Activated CD4-positive, alpha-beta T cell treated with anti-CD3 and anti-CD28 coated beads for 4 hours (primary cell): Measurements from ENCODE around the gene FAM240B.

ENCODE experiments used
- DNase-seq, 2 donors: peaks; one replicate each; pipeline ENCODE4 v3.0.0-alpha.2; 2020

The FAM240B gene

GRCh38 chr9:38697776-38698300 is 22.1 kb downstream of the FAM240B start:
- DNase-seq = no peak

GRCh38 chr9:38696999-38697398 is 22.9 kb downstream of the FAM240B start:
- DNase-seq = no peak

- DNase-seq = no peak
These were observed 25.3 kb downstream of the FAM240B start for GRCh38 chr9:38694676-38695075.

- no peak for DNase-seq
These were observed 27.2 kb downstream of the FAM240B start for GRCh38 chr9:38692707-38693106.

- DNase-seq = no peak
These were observed 29.4 kb downstream of the FAM240B start for GRCh38 chr9:38690574-38690973.

- DNase-seq = no peak
These were observed 30.3 kb downstream of the FAM240B start for GRCh38 chr9:38689678-38690077.

- DNase-seq = no peak
These were observed 31.9 kb downstream of the FAM240B start for GRCh38 chr9:38687992-38688391.

GRCh38 chr9:38687389-38687842 is 32.5 kb downstream of the FAM240B start:
- DNase-seq = no peak

GRCh38 chr9:38686933-38687332 is 33.0 kb downstream of the FAM240B start:
- DNase-seq = no peak

- no peak for DNase-seq
These were observed 34.4 kb downstream of the FAM240B start for GRCh38 chr9:38685535-38685934.

- DNase-seq = no peak
These were observed 36.6 kb downstream of the FAM240B start for GRCh38 chr9:38683336-38683735.

GRCh38 chr9:38682713-38683112 is 37.2 kb downstream of the FAM240B start:
- no peak for DNase-seq

- DNase-seq = no peak
These were observed 38.1 kb downstream of the FAM240B start for GRCh38 chr9:38681747-38682227.

GRCh38 chr9:38680837-38681445 is 39.0 kb downstream of the FAM240B start:
- no peak for DNase-seq

GRCh38 chr9:38677660-38678303 is 42.2 kb downstream of the FAM240B start:
- DNase-seq = no peak

- no peak for DNase-seq
These were observed 44.1 kb downstream of the FAM240B start for GRCh38 chr9:38675831-38676230.

GRCh38 chr9:38675211-38675610 is 44.7 kb downstream of the FAM240B start:
- DNase-seq = no peak

GRCh38 chr9:38673399-38674193 is 46.3 kb downstream of the FAM240B start:
- no peak for DNase-seq

GRCh38 chr9:38671748-38672147 is 48.2 kb downstream of the FAM240B start:
- DNase-seq = no peak

- no peak for DNase-seq
These were observed 48.6 kb downstream of the FAM240B start for GRCh38 chr9:38671372-38671731.

- DNase-seq = no peak
These were observed 49.2 kb downstream of the FAM240B start for GRCh38 chr9:38670542-38671371.

- no peak for DNase-seq
These were observed 51.0 kb downstream of the FAM240B start for GRCh38 chr9:38668791-38669466.
